WI38 (cell line): ENCODE results near the gene AMDHD2.

Source experiments
- H3K4me3 ChIP-seq: 2 replicates; pipeline ENCODE4 v1.5.1; 2011; ENCODE audit warnings: low read depth, mild to moderate bottlenecking, control low read depth, low read length
- TF ChIP-seq, protein P1 (sequence below): IDR thresholded peaks from 2 replicates; pipeline ENCODE4 v1.5.1; 2012; ENCODE audit warnings: low read depth, mild to moderate bottlenecking, control low read depth, low read length

AMDHD2 gene

DNA sequence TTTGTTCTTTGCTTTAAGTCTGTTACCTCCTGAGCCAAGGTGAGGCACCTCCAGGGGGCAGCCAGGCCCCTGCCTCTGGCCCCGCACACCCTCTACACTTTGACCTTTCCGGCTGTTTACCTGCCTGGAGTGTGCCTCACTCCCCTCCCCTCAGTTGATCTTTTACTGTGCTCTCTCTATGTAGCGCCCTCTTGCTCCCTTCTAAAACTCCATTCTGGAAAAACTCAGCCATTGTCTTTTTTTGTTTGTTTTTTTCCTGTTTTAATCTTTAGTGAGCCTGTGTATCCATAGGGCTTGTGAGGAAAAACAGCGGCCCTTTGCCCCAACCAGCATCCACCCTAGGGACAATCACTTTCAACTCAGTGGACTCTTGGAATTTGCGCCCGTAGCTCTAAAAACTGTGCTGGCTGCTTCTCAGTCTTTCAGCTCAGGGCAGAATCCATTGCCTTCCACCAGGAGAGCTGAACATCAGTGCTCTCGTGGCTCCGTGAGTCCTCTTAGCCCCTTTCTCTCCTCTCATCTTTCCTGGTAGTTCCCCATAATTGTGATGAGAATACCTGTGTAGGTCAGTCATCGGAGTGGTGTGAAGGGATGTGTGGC is 4.3 kb downstream of the AMDHD2 start:
- TF ChIP-seq, protein P1, sequence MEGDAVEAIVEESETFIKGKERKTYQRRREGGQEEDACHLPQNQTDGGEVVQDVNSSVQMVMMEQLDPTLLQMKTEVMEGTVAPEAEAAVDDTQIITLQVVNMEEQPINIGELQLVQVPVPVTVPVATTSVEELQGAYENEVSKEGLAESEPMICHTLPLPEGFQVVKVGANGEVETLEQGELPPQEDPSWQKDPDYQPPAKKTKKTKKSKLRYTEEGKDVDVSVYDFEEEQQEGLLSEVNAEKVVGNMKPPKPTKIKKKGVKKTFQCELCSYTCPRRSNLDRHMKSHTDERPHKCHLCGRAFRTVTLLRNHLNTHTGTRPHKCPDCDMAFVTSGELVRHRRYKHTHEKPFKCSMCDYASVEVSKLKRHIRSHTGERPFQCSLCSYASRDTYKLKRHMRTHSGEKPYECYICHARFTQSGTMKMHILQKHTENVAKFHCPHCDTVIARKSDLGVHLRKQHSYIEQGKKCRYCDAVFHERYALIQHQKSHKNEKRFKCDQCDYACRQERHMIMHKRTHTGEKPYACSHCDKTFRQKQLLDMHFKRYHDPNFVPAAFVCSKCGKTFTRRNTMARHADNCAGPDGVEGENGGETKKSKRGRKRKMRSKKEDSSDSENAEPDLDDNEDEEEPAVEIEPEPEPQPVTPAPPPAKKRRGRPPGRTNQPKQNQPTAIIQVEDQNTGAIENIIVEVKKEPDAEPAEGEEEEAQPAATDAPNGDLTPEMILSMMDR = no peak
- no peak overlapping the region for H3K4me3 ChIP-seq

DNA sequence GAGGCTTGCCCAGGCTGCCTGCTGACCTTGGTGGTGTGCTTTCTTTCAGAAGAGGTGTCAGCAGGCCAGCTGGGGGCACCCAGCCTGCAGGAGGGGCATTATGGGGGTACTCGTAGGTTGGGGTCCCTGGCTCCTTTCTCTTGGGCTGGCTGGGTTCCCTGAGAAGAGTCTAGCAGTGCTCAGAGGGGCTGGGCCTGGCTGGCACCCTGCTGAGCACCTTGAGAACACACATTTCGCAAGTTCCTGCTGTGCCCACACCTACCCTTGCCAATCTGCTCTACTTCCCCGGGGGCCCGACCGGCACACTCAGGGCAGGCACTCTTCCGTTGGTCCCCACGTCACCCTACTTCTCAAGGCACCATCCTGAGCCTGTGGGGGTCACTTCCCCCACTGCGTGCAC is 6.0 kb downstream of the AMDHD2 start:
- TF ChIP-seq, protein P1 = no peak
- no peak overlapping the region for H3K4me3 ChIP-seq

DNA sequence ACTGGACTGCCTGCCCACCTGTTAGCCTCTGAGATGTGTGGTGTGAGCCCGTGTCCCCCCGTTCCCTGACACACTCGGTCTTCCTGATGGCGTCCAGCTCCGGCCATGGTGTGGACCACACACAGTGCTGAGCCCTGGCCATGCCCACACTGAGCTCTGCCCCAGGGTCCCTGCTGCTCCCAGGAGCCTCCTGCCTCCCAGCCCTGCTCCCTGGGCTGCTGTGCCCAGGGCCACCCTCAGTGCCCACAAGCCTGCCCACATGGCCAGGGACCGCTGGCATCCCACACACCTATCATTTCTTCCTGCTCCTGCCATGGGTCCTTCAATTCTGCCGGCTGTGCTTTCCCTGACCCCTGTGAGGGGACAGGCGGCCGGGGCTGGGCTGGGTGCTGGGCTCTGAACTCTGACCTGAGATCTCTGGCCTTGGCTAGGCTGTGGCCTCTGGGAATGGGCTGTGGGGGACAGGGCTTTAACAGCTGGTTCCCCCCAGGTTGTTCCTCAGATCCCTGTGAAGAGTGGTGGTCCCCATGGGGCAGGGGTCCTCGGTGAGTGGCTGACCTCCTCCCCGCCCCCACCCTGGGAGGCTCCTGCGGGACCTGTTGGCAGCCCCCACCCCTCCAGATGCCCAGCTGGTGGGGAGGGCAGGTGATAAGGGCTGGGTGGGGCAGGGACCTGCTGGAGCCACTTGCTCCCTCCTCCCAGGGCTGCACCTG is 7.1 kb downstream of the AMDHD2 start:
- TF ChIP-seq, protein P1 = no peak

DNA sequence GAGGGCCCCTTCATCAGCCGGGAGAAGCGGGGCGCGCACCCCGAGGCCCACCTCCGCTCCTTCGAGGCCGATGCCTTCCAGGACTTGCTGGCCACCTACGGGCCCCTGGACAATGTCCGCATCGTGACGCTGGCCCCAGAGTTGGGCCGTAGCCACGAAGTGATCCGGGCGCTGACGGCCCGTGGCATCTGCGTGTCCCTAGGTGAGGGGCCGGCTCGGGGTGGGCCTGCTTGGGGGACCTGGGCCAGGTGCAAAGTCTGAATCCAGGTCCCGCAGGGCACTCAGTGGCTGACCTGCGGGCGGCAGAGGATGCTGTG is 7.6 kb downstream of the AMDHD2 start:
- TF ChIP-seq, protein P1 = no peak
- H3K4me3 ChIP-seq = no peak overlapping the region

More for the DNA sequence above, 7.1 kb downstream of the AMDHD2 start:
- no peak overlapping the region for H3K4me3 ChIP-seq

DNA sequence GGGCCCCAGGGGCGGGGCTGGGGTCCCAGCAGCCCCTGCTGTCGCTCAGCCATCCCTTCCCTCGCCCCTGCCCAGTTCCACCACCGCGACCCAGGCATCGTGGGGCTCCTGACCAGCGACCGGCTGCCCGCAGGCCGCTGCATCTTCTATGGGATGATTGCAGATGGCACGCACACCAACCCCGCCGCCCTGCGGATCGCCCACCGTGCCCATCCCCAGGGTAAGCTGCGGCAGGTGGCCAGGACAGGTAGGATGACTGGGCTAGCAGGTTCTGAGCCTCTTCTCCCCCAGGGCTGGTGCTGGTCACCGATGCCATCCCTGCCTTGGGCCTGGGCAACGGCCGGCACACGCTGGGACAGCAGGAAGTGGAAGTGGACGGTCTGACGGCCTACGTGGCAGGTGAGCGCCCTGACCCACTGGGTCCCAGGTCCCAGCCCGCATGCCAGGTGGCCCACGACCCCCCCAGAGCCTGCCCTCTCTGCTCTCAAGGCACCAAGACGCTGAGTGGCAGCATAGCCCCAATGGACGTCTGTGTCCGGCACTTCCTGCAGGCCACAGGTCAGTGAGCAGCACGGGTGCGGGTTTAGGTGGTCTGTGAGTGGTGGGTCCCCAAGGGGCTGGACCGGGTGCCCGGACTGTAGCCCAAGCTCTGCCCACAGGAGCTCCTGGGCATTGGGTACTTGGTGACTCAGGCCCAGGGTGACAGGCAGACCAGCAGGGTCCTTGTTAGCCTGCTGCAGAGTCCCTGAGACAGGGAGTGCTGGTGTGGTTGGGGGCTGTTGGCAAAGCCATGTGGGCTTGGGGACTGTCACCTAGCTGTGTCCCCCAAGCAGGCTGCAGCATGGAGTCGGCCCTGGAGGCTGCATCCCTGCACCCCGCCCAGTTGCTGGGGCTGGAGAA is 8.2 kb downstream of the AMDHD2 start:
- no peak overlapping the region for H3K4me3 ChIP-seq
- TF ChIP-seq, protein P1 = no peak

DNA sequence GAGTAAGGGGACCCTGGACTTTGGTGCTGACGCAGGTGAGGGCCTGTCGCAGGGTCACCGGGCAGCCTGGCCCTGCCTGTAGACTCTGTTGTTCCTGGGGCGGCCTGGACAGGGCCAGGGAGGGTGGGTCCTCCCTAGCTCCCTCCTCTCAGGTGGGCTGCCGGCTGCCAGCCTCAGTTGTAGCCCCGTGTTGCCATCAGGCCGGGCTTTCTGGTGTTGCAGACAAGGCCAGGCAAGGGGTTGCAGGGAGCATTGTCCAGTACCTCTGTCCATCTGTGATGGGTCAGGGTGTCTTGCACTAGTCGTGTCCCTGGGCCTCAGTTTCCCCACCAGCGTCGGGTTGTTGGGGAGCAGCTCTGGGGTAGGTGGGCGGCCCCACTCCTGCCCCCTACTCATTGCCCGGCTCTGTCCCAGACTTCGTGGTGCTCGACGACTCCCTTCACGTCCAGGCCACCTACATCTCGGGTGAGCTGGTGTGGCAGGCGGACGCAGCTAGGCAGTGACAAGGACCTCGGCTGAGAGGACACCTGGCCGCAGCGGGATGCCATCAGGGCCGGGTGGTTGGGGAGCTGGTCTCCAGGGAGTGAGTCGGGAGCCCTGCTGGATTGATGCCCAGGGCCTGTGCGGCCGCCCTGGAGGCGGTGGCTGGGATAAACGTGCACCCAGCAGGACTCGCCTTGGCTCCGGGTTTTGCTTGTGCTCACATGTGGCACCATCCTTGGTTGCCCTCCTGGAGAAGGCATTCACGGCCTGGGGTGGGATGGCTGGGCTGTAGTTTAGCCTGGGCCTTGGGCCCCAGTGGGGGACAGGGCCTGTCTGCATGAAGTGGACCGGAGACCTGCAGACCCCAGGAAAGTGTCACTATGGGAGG is 9.1 kb downstream of the AMDHD2 start:
- no peak overlapping the region for H3K4me3 ChIP-seq
- TF ChIP-seq, protein P1 = no peak
